Hepatocyte (in vitro differentiated cells): ENCODE measurements around the gene NTRK3. TPM values are rescaled to one million over a fixed set of nuclear protein-coding genes. Genes with fewer than 3 reads are reported as not detected.

ENCODE experiments used
- DNase-seq: peaks from one replicate; pipeline ENCODE4 v3.0.0-alpha.2; 2016; ENCODE audit warnings: low spot score
- H2AFZ ChIP-seq: fragments of 200-600 bp; sonication (generic); 2 replicates; pipeline ENCODE4 v1.6.0; 2016; ENCODE audit warnings: antibody characterized with exemption, mild to moderate bottlenecking
- H3K27ac ChIP-seq: fragments of 200-600 bp; sonication (generic); 2 replicates; pipeline ENCODE4 v1.5.1; 2016; ENCODE audit warnings: mild to moderate bottlenecking
- H3K27me3 ChIP-seq: fragments of 200-600 bp; sonication (generic); 2 replicates; pipeline ENCODE4 v1.6.1; 2016
- H3K36me3 ChIP-seq: fragments of 200-600 bp; sonication (generic); replicated peaks from 2 replicates; pipeline ENCODE4 v1.5.1; 2016; ENCODE audit warnings: low read depth; ENCODE audit not compliant: insufficient read depth
- H3K4me1 ChIP-seq: fragments of 200-600 bp; sonication (generic); 2 replicates; pipeline ENCODE4 v1.5.1; 2016; ENCODE audit warnings: mild to moderate bottlenecking, moderate library complexity; ENCODE audit not compliant: insufficient read depth
- H3K4me2 ChIP-seq: fragments of 200-600 bp; sonication (generic); 2 replicates; pipeline ENCODE4 v1.6.0; 2016
- H3K4me3 ChIP-seq: fragments of 200-600 bp; sonication (generic); 2 replicates; pipeline ENCODE4 v1.5.1; 2016; ENCODE audit warnings: mild to moderate bottlenecking
- H3K79me2 ChIP-seq: fragments of 200-600 bp; sonication (generic); 2 replicates; pipeline ENCODE4 v1.6.0; 2017; ENCODE audit warnings: mild to moderate bottlenecking
- H3K9me2 ChIP-seq: fragments of 200-600 bp; sonication (generic); replicated peaks from 2 replicates; pipeline ENCODE4 v1.6.0; 2017; ENCODE audit warnings: mild to moderate bottlenecking; ENCODE audit not compliant: insufficient read depth
- H3K9me3 ChIP-seq: fragments of 200-600 bp; sonication (generic); 2 replicates; pipeline ENCODE4 v1.5.1; 2016; ENCODE audit warnings: low read depth, mild to moderate bottlenecking
- H4K20me1 ChIP-seq: fragments of 200-600 bp; sonication (generic); 2 replicates; pipeline ENCODE4 v1.6.0; 2016; ENCODE audit warnings: mild to moderate bottlenecking; ENCODE audit not compliant: insufficient read depth, poor library complexity, severe bottlenecking
- CTCF ChIP-seq: fragments of 200-600 bp; sonication (generic); IDR thresholded peaks from 2 replicates; pipeline ENCODE4 v1.5.1; 2016; ENCODE audit warnings: antibody characterized with exemption, mild to moderate bottlenecking; ENCODE audit not compliant: poor library complexity
- EZH2 ChIP-seq: fragments of 200-600 bp; sonication (generic); IDR thresholded peaks from 2 replicates; pipeline ENCODE4 v1.6.1; 2016; ENCODE audit warnings: antibody characterized with exemption, mild to moderate bottlenecking, borderline replicate concordance
- EZH2phosphoT487 ChIP-seq: fragments of 200-600 bp; sonication (generic); IDR thresholded peaks from one replicate; pipeline ENCODE4 v1.6.1; 2018; ENCODE audit warnings: antibody characterized with exemption, mild to moderate bottlenecking, low read depth, moderate library complexity; ENCODE audit not compliant: unreplicated experiment, severe bottlenecking
- WGBS: methylation state at CpG from one replicate; pipeline ENCODE4 v1.1.6; 2016; ENCODE audit warnings: low lambda C conversion rate; ENCODE audit errors: missing lambda C conversion rate; 5-methylcytosine and 5-hydroxymethylcytosine counted together
- polyA plus RNA-seq: library from polyadenylated mRNA; unstranded; fragments of >200 nt; fragmentation: Nextera tagmentation; extraction: Ambion mirVana; gene quantifications from 2 replicates; pipeline ENCODE4 v1.2.1, GENCODE V29; 2016
- total RNA-seq: library from RNA; depleted of rRNA; stranded (reverse); fragments of >200 nt; gene quantifications from 2 replicates; pipeline ENCODE4 v1.2.3, GENCODE V29; 2014

Gene NTRK3
- total and polyA plus RNA-seq, 2 experiments from 2014 or later, result 4.9 to 5.6 TPM

- H3K4me2 ChIP-seq, result no peak overlapping the region
- no peaks in the 10 kb centered on the region for H3K4me1 ChIP-seq
- H3K4me3 ChIP-seq, result no peak overlapping the region
- no peaks in the 10 kb centered on the region for H4K20me1 ChIP-seq
- TF ChIP-seq EZH2phosphoT487 (no peak), EZH2 (no peak), CTCF (no peak)
- H3K27ac ChIP-seq, result no peak overlapping the region
- H3K27me3 ChIP-seq, result no peaks in the 10 kb centered on the region
- no peak for DNase-seq
- H3K9me3 ChIP-seq, result no peaks in the 10 kb centered on the region
- H3K36me3 ChIP-seq, result no peaks in the 10 kb centered on the region
- H3K79me2 ChIP-seq, result no peaks in the 10 kb centered on the region
- no peaks in the 10 kb centered on the region for H3K9me2 ChIP-seq
- no peak overlapping the region for H2AFZ ChIP-seq
- WGBS, result 69% methylated on average over 4 of the region's 4 CpGs
Measured at GRCh38 chr15:88066636-88067330, 189.8 kb downstream of the NTRK3 start.

GRCh38 chr15:88061452-88061851, 195.1 kb downstream of the NTRK3 start:
- H4K20me1 ChIP-seq, result no peaks in the 10 kb centered on the region
- no peaks in the 10 kb centered on the region for H3K9me2 ChIP-seq
- H3K36me3 ChIP-seq, result no peaks in the 10 kb centered on the region
- 87% methylated on average over 10 of the region's 10 CpGs for WGBS
- H3K4me3 ChIP-seq, result no peak overlapping the region
- no peaks in the 10 kb centered on the region for H3K79me2 ChIP-seq
- no peak overlapping the region for H3K27ac ChIP-seq
- H3K4me2 ChIP-seq, result no peak overlapping the region
- H3K4me1 ChIP-seq, result no peaks in the 10 kb centered on the region
- H2AFZ ChIP-seq, result no peak overlapping the region
- DNase-seq, result no peak
- no peaks in the 10 kb centered on the region for H3K9me3 ChIP-seq
- no peaks in the 10 kb centered on the region for H3K27me3 ChIP-seq
- TF ChIP-seq CTCF (no peak), EZH2phosphoT487 (no peak), EZH2 (no peak)

- Histone ChIP-seq H3K79me2 (no peaks in the 10 kb centered on the region), H2AFZ (no peak overlapping the region), H3K36me3 (no peaks in the 10 kb centered on the region), H3K9me3 (no peaks in the 10 kb centered on the region), H3K4me1 (no peaks in the 10 kb centered on the region), H3K4me2 (no peak overlapping the region), H3K27ac (no peak overlapping the region), H3K4me3 (no peak overlapping the region), H3K9me2 (no peaks in the 10 kb centered on the region), H3K27me3 (no peaks in the 10 kb centered on the region), H4K20me1 (no peaks in the 10 kb centered on the region)
- no peak for TF ChIP-seq EZH2phosphoT487
- no peak for TF ChIP-seq CTCF
- no peak for TF ChIP-seq EZH2
- WGBS, result 81% methylated on average over 4 of the region's 4 CpGs
- DNase-seq, result no peak
Measured at GRCh38 chr15:88060383-88060782, 196.2 kb downstream of the NTRK3 start.

- 92% methylated on average over 9 of the region's 9 CpGs for WGBS
- TF ChIP-seq EZH2, result no peak
- TF ChIP-seq CTCF, result no peak
- no peak for TF ChIP-seq EZH2phosphoT487
- no peaks in the 10 kb centered on the region for H3K27me3 ChIP-seq
Measured at GRCh38 chr15:88057836-88058235, 198.7 kb downstream of the NTRK3 start.

More at GRCh38 chr15:88057836-88058235, 198.7 kb downstream of the NTRK3 start:
- H3K36me3 ChIP-seq, result no peaks in the 10 kb centered on the region
- no peaks in the 10 kb centered on the region for H3K9me2 ChIP-seq
- no peak overlapping the region for H2AFZ ChIP-seq
- no peaks in the 10 kb centered on the region for H4K20me1 ChIP-seq
- DNase-seq, result no peak
- H3K79me2 ChIP-seq, result no peaks in the 10 kb centered on the region
- no peaks in the 10 kb centered on the region for H3K9me3 ChIP-seq
- H3K4me3 ChIP-seq, result no peak overlapping the region
- no peak overlapping the region for H3K4me2 ChIP-seq
- H3K4me1 ChIP-seq, result no peaks in the 10 kb centered on the region
- H3K27ac ChIP-seq, result no peak overlapping the region
